ENCODE results near the gene PRG2. TPM values are rescaled to one million over a fixed set of nuclear protein-coding genes. Genes with fewer than 3 reads are reported as not detected.

Gene PRG2
- total and polyA plus RNA-seq, 4 donors = 0.15 to 0.84 (median 0.39) TPM; not detected in 1

- no peak overlapping the region for H3K27ac ChIP-seq (ENCODE audit: low read depth in 1 of 2, low read length in 2 of 2)
- H3K36me3 ChIP-seq (ENCODE audit: control insufficient read depth in 1 of 2, insufficient read depth in 2 of 2, low read length in 1 of 2) = no peaks in the 10 kb centered on the region
- DNase-seq (no peak), ATAC-seq (ENCODE audit: low FRiP score) (no peak)
- no peaks in the 10 kb centered on the region for H3K9me3 ChIP-seq (ENCODE audit: control insufficient read depth, low read length)
- intact Hi-C loops (cut with DNase I) = loop anchor here in 1 of 2 donors (5.0 kb wide), 1 partner anchor 98 kb away; no protein-coding TSS in a partner anchor
- H3K27me3 ChIP-seq (ENCODE audit: control insufficient read depth in 1 of 2, insufficient read depth in 2 of 2, low read length in 1 of 2) = no peaks in the 10 kb centered on the region
- H3K4me1 ChIP-seq (ENCODE audit: control insufficient read depth in 1 of 2, insufficient read depth in 2 of 2, low read length in 2 of 2) = peaks cover 0 to 11% of the 10 kb centered on the region in 2 donors
- no peak overlapping the region for H3K4me3 ChIP-seq (ENCODE audit: low read length in 2 of 2)
- 37 to 48% methylated on average over 4 of the region's 4 CpGs for WGBS, 2 donors
Measured at GRCh38 chr11:57429946-57430345, 39.5 kb upstream of the PRG2 start.

- ATAC-seq (ENCODE audit: low FRiP score) = no peak
- H3K27ac ChIP-seq (ENCODE audit: low read depth in 1 of 2, low read length in 2 of 2) = no peak overlapping the region
- no peak for DNase-seq
- no peaks in the 10 kb centered on the region for H3K27me3 ChIP-seq (ENCODE audit: control insufficient read depth in 1 of 2, insufficient read depth in 2 of 2, low read length in 1 of 2)
- H3K36me3 ChIP-seq (ENCODE audit: control insufficient read depth in 1 of 2, insufficient read depth in 2 of 2, low read length in 1 of 2) = no peaks in the 10 kb centered on the region
- H3K4me3 ChIP-seq (ENCODE audit: low read length in 2 of 2) = no peak overlapping the region
- intact Hi-C loops (cut with DNase I) = loop anchor here in 1 of 2 donors (5.0 kb wide), 1 partner anchor 96 kb away; no protein-coding TSS in a partner anchor
- H3K4me1 ChIP-seq (ENCODE audit: control insufficient read depth in 1 of 2, insufficient read depth in 2 of 2, low read length in 2 of 2) = peaks cover 0 to 14% of the 10 kb centered on the region in 2 donors
- H3K9me3 ChIP-seq (ENCODE audit: control insufficient read depth, low read length) = no peaks in the 10 kb centered on the region
- 93 to 95% methylated on average over 5 of the region's 5 CpGs for WGBS, 2 donors
Measured at GRCh38 chr11:57428643-57429042, 38.2 kb upstream of the PRG2 start.

- Histone ChIP-seq H3K9me3 (ENCODE audit: control insufficient read depth, low read length) (no peaks in the 10 kb centered on the region), H3K4me1 (ENCODE audit: control insufficient read depth in 1 of 2, insufficient read depth in 2 of 2, low read length in 2 of 2) (peaks cover 0 to 14% of the 10 kb centered on the region in 2 donors), H3K36me3 (ENCODE audit: control insufficient read depth in 1 of 2, insufficient read depth in 2 of 2, low read length in 1 of 2) (no peaks in the 10 kb centered on the region), H3K27me3 (ENCODE audit: control insufficient read depth in 1 of 2, insufficient read depth in 2 of 2, low read length in 1 of 2) (no peaks in the 10 kb centered on the region), H3K4me3 (ENCODE audit: low read length in 2 of 2) (no peak overlapping the region), H3K27ac (ENCODE audit: low read depth in 1 of 2, low read length in 2 of 2) (peak overlapping the region; percentile 93 to 96)
- 13 to 17% methylated on average over 8 of the region's 8 CpGs for WGBS, 2 donors
- ATAC-seq (ENCODE audit: low FRiP score) (peak; percentile 69), DNase-seq (peak; percentile 80 to 85)
- intact Hi-C loops (cut with DNase I) = loop anchor here in 1 of 2 donors (5.0 kb wide), 1 partner anchor 95 kb away; no protein-coding TSS in a partner anchor
Measured at GRCh38 chr11:57427727-57428082, 37.3 kb upstream of the PRG2 start.

GRCh38 chr11:57426929-57427726 lies 36.7 kb upstream of the PRG2 start, which contains the start of gene SLC43A3:
SLC43A3 (minus strand) TSS chr11:57427121; CDS start chr11:57426172, 949 bp downstream.
- Histone ChIP-seq H3K4me1 (ENCODE audit: control insufficient read depth in 1 of 2, insufficient read depth in 2 of 2, low read length in 2 of 2) (peaks cover 0 to 14% of the 10 kb centered on the region in 2 donors), H3K9me3 (ENCODE audit: control insufficient read depth, low read length) (no peaks in the 10 kb centered on the region), H3K27me3 (ENCODE audit: control insufficient read depth in 1 of 2, insufficient read depth in 2 of 2, low read length in 1 of 2) (no peaks in the 10 kb centered on the region), H3K4me3 (ENCODE audit: low read length in 2 of 2) (peak within 1 kb of the TSS; percentile 13 to 58), H3K27ac (ENCODE audit: low read depth in 1 of 2, low read length in 2 of 2) (peak within 1 kb of the TSS; percentile 93 to 96), H3K36me3 (ENCODE audit: control insufficient read depth in 1 of 2, insufficient read depth in 2 of 2, low read length in 1 of 2) (no peaks in the 10 kb centered on the region)
- ATAC-seq (ENCODE audit: low FRiP score) = peak; percentile 84
- intact Hi-C loops (cut with DNase I) = loop anchor here in 1 of 2 donors (5.0 kb wide), 1 partner anchor 95 kb away; no protein-coding TSS in a partner anchor
- DNase-seq = peak; percentile 89 to 91
- WGBS, 2 donors = 1% methylated on average over 35 to 39 of the region's 39 CpGs

- no peak for ATAC-seq (ENCODE audit: low FRiP score)
- Histone ChIP-seq H3K27ac (ENCODE audit: low read depth in 1 of 2, low read length in 2 of 2) (peak overlapping the region; percentile 93 to 96), H3K4me1 (ENCODE audit: control insufficient read depth in 1 of 2, insufficient read depth in 2 of 2, low read length in 2 of 2) (peaks cover 0 to 14% of the 10 kb centered on the region in 2 donors), H3K27me3 (ENCODE audit: control insufficient read depth in 1 of 2, insufficient read depth in 2 of 2, low read length in 1 of 2) (no peaks in the 10 kb centered on the region), H3K4me3 (ENCODE audit: low read length in 2 of 2) (peak overlapping the region; percentile 13 to 58), H3K9me3 (ENCODE audit: control insufficient read depth, low read length) (no peaks in the 10 kb centered on the region), H3K36me3 (ENCODE audit: control insufficient read depth in 1 of 2, insufficient read depth in 2 of 2, low read length in 1 of 2) (no peaks in the 10 kb centered on the region)
- 27 to 29% methylated on average over 16 of the region's 16 CpGs for WGBS, 2 donors
- DNase-seq = no peak
- intact Hi-C loops (cut with DNase I) = loop anchor here in 1 of 2 donors (5.0 kb wide), 1 partner anchor 94 kb away; no protein-coding TSS in a partner anchor
Measured at GRCh38 chr11:57426439-57426928, 36.0 kb upstream of the PRG2 start.

- peak; percentile 69 for ATAC-seq (ENCODE audit: low FRiP score)
- peaks cover 0 to 14% of the 10 kb centered on the region in 2 donors for H3K4me1 ChIP-seq (ENCODE audit: control insufficient read depth in 1 of 2, insufficient read depth in 2 of 2, low read length in 2 of 2)
- no peaks in the 10 kb centered on the region for H3K27me3 ChIP-seq (ENCODE audit: control insufficient read depth in 1 of 2, insufficient read depth in 2 of 2, low read length in 1 of 2)
- H3K9me3 ChIP-seq (ENCODE audit: control insufficient read depth, low read length) = no peaks in the 10 kb centered on the region
- WGBS, 2 donors = 24 to 26% methylated on average over 15 of the region's 15 CpGs
- H3K4me3 ChIP-seq (ENCODE audit: low read length in 2 of 2) = peak overlapping the region in 1 of 2 donors; percentile 13
- DNase-seq = peak; percentile 79 to 85
- peak overlapping the region; percentile 20 to 96 for H3K27ac ChIP-seq (ENCODE audit: low read depth in 1 of 2, low read length in 2 of 2)
- no peaks in the 10 kb centered on the region for H3K36me3 ChIP-seq (ENCODE audit: control insufficient read depth in 1 of 2, insufficient read depth in 2 of 2, low read length in 1 of 2)
- intact Hi-C loops (cut with DNase I) = loop anchor here in 1 of 2 donors (5.0 kb wide), 1 partner anchor 94 kb away; no protein-coding TSS in a partner anchor
Measured at GRCh38 chr11:57425565-57426438, 35.4 kb upstream of the PRG2 start.

- H3K9me3 ChIP-seq (ENCODE audit: control insufficient read depth, low read length) = no peaks in the 10 kb centered on the region
- intact Hi-C loops (cut with DNase I) = loop anchor here in 1 of 2 donors (5.0 kb wide), 1 partner anchor 93 kb away; no protein-coding TSS in a partner anchor
- H3K4me3 ChIP-seq (ENCODE audit: low read length in 2 of 2) = no peak overlapping the region
- DNase-seq = peak; percentile 86 to 89
- 45 to 48% methylated on average over 15 of the region's 15 CpGs for WGBS, 2 donors
- ATAC-seq (ENCODE audit: low FRiP score) = peak; percentile 73
- H3K36me3 ChIP-seq (ENCODE audit: control insufficient read depth in 1 of 2, insufficient read depth in 2 of 2, low read length in 1 of 2) = peaks cover 0 to 2% of the 10 kb centered on the region in 2 donors
- H3K27me3 ChIP-seq (ENCODE audit: control insufficient read depth in 1 of 2, insufficient read depth in 2 of 2, low read length in 1 of 2) = no peaks in the 10 kb centered on the region
- peaks cover 0 to 14% of the 10 kb centered on the region in 2 donors for H3K4me1 ChIP-seq (ENCODE audit: control insufficient read depth in 1 of 2, insufficient read depth in 2 of 2, low read length in 2 of 2)
- H3K27ac ChIP-seq (ENCODE audit: low read depth in 1 of 2, low read length in 2 of 2) = peak overlapping the region in 1 of 2 donors; percentile 96
Measured at GRCh38 chr11:57424792-57425564, 34.5 kb upstream of the PRG2 start.

All from aorta (tissue), 5 donors.